ENCODE measurements around the gene HGF.
"Not testable (repeated sequence)": the region's sequence is repeated elsewhere in the genome, so short reads cannot be mapped to it uniquely, and the experiment has no call there.

The HGF gene

DNA sequence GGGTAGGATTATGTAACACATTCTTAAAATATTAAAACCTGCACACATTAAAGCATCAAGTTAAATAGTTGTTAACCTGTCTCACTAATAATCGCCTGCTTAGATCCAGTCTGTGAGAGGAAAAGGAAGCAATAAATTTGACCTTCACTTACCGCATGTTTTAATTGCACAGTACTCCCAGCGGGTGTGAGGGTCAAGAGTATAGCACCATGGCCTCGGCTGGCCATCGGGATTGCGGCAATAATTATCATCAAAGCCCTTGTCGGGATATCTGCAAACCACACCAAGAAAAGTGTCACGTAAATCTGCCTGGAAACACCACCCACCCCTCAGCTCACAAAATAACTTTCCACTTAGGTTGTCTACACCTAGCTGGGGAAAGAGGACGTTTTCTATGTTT lies 26.6 kb downstream of the HGF start:
- DNase-seq (ENCODE audit: low spot score) = no peak
- no peak for TF ChIP-seq CTCF (IDR thresholded peaks at IDR 0.05)
- H3K4me3 ChIP-seq = no peak overlapping the region
- no peak overlapping the region for H3K27ac ChIP-seq

DNA sequence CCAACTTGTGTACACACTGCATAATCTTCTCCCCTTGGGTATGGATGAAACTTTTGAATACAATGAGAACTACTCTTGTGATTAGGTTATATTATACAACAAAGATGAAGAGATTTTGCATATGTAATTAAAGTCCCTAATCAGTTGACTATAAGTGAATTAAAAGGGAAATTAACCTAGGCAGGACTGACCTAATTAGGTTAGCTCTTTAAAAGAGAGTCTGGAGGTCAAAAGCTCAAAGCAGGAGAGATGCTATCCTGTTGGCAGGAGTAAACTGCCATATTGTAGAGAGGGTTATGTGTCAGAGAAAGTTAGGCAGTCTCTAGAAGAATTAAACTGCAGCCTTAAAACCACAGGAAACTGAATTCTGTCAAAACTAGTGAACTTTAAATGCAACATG lies 29.4 kb downstream of the HGF start:
- no peak overlapping the region for H3K4me3 ChIP-seq
- DNase-seq (ENCODE audit: low spot score) = no peak
- no peak for TF ChIP-seq CTCF (IDR thresholded peaks at IDR 0.05)
- no peak overlapping the region for H3K27ac ChIP-seq

- no peak for TF ChIP-seq CTCF (IDR thresholded peaks at IDR 0.05)
- H3K4me3 ChIP-seq = no peak overlapping the region
- no peak for DNase-seq (ENCODE audit: low spot score)
- H3K27ac ChIP-seq = no peak overlapping the region
Observed at GRCh38 chr7:81736091-81736490, 33.8 kb downstream of the HGF start.

GRCh38 chr7:81725812-81726127 lies 44.1 kb downstream of the HGF start:
- no peak for DNase-seq (ENCODE audit: low spot score)
- Histone ChIP-seq H3K27ac (no peak overlapping the region), H3K4me3 (no peak overlapping the region)
- TF ChIP-seq CTCF (IDR thresholded peaks at IDR 0.05) = no peak

DNA sequence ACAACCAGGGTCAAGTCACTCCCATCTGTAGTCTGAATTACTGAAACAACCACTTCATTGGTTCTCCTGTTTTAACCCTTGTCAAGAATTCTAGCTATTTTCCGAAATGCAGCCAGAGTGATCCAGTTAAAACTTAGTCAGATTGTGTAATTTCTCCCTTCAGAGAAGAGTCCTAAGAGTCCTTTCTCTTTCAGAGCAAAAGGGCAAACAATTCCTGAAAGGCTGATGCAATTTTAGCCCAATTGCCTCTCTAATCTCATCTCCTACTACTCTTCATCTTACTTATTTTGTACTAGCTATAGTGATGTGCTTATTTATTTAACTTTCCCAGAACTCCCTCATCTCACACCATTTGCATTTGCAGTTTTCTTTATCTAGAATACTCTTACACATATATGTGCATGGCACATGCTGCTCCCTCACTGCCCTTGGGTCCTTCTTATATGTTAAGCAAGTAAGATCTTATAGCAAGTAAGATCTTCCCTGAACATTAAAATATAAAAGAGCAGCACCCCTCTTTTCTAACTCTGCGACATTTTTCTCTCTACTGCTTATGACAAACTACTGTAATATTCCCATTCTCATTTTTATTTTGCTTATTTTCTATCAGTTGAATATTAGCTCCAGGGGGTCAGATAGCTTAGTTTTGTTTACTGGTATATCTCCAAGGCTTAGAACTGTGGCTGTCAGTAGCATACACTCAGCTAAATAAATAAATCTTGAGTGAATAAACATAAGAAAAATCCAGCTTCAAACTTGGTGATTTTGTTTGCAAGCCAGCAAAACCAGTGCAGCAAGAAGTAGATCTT lies 44.6 kb downstream of the HGF start:
- Histone ChIP-seq H3K4me3 (no peak overlapping the region), H3K27ac (no peak overlapping the region)
- no peak for DNase-seq (ENCODE audit: low spot score)
- no peak for TF ChIP-seq CTCF (IDR thresholded peaks at IDR 0.05)

GRCh38 chr7:81722250-81722649 lies 47.6 kb downstream of the HGF start:
- H3K4me3 ChIP-seq; H3K27ac ChIP-seq; DNase-seq (ENCODE audit: low spot score): not testable (repeated sequence)

DNA sequence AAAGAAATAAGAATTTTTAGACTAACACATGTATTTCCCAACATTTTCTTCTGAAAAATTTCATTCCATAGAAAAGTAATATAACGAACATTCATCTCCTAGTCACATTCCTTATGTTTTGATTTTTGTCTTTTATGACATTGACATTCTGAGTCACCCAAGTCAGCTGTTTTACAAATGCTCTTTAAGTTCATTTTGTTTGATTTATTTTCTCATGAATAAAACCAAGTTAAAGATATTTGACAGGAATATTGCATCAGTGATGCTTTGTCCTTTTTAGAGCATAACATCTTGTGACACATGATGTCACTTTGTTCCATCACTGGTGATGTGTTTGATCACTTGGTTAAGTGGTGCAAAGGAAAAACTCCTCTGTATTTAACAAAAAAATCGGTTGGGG lies 48.4 kb downstream of the HGF start:
- no peak overlapping the region for H3K27ac ChIP-seq
- DNase-seq (ENCODE audit: low spot score) = no peak
- no peak for TF ChIP-seq CTCF (IDR thresholded peaks at IDR 0.05)
- no peak overlapping the region for H3K4me3 ChIP-seq
